T-helper 22 cell (primary cell): ENCODE data around the gene INHBB.
"Not testable (repeated sequence)": the region's sequence is repeated elsewhere in the genome, so short reads cannot be mapped to it uniquely, and the experiment has no call there.

Experiments used
- DNase-seq: peaks from one replicate; pipeline ENCODE4 v3.0.0-alpha.2; 2020; ENCODE audit warnings: low read depth

Gene INHBB

DNA sequence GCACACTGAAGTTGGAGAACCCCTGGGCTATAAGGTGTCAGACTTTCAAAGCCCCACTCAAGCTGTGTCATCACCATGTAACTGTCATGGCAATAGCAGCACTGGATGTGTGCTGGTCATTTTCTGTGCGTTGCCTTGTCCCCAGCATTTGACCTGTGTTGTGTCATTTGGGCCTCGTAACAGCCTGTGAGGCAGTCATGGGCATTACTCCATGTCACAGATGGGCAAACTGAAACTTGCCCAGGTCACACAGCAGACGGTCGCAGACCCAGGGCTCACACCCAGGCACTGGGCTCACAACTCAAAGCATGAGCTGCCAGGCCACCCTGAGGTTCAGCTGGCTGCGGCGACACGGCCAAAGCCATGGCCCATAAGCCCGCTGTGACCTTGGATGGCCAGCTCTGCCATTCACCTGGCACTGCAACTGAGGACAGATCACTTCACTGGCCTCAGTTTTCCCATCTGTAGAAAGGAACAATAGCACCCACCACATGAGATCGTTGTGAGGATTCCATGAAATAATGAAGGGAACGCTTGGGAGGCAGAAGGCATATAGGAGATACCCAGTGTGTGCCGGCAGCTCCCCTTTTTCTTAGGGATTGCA lies 36.7 kb downstream of the INHBB start:
- DNase-seq, result no peak

- DNase-seq, result no peak
Observed at GRCh38 chr2:120383191-120383590, 37.3 kb downstream of the INHBB start.

DNA sequence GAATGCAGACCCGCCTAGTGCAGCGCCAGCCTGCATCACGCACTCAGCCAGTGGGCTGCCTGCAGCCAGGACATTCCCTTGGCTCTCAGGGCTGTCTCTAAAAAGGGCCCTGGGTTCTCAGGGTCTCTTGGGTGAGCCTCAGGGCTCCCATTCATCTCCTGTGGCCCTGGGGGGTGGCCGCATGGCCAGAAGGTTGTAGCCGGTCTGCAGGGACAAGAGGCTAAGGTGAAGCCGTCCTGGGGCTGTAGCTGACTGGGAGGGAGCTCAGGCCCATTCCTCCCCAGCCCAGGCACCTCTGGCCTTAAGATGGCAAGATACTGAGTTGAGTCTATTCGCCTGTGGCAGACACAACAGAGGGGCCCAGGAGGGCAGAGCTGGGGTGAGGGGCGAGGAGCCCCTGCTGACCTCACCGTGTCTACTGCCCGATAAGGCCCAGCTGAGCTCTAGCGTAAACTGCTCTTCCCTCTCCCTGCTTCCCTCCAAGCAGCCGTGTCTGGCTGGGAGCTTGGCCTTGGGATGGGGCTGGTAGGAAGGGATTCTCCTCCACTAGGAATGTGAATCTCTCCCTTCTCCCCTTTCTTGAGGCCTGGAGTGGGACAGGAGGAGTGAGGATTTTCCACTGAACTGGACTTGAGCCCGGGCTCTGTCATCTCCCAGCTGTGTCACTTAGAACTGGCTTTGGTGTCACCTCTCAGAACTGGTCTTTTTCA lies 37.9 kb downstream of the INHBB start:
- no peak for DNase-seq

DNA sequence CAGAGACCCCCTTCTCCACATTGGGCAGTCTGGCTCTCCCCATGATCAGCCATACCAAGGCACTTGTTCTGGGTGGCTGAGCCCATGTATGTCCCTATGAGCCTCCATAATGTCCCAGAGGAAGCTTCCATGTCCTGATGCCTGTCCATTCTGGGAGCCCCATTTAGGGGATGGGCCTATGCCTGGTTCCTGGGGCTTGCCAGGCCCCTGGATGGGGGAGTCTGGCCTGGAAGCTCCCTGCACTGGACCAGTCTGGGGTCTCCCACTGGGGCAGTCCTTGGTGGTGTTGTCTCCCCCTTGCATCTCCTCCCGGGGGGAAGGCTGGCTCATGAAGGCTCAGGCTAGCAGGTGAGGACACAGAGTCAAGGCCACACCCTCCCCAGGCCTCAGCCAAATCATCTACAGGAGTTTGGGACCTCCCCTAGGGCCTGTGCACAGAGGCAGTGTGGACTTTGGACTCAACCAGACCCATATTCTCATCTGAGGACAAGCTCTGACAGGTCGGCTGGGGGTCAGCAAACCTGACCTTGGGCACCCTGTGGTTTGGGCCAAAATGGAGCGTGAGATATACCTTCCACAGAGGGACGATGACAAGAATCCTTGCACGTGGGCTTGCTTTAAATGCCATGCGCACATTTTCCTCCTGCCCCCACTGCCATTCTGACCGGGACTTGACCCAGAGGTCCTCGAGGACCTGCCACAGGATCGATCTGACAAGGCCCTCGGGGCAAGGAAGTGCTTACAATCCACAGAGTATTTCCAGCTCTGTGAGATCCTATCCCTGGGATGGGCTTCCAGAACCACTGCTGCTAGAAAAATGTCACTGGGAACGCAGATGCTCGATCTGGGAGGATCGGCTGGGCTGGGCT lies 38.8 kb downstream of the INHBB start:
- DNase-seq, result no peak

GRCh38 chr2:120385355-120386127 lies 39.6 kb downstream of the INHBB start:
- DNase-seq, result no peak

GRCh38 chr2:120388222-120389035 lies 42.5 kb downstream of the INHBB start:
- DNase-seq, result no peak

- no peak for DNase-seq
Observed at GRCh38 chr2:120389036-120389391, 43.1 kb downstream of the INHBB start.

- no peak for DNase-seq
Observed at GRCh38 chr2:120390381-120391055, 44.6 kb downstream of the INHBB start.

DNA sequence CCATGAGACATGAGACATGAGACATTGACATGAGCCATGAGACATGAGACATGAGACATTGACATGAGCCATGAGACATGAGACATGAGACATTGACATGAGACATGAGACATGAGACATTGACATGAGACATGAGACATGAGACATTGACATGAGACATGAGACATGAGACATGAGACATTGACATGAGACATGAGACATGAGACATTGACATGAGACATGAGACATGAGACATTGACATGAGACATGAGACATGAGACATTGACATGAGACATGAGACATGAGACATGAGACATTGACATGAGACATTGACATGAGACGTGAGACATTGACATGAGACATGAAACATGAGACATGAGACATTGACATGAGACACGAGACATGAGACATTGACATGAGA lies 45.4 kb downstream of the INHBB start:
- not testable (repeated sequence) for DNase-seq

DNA sequence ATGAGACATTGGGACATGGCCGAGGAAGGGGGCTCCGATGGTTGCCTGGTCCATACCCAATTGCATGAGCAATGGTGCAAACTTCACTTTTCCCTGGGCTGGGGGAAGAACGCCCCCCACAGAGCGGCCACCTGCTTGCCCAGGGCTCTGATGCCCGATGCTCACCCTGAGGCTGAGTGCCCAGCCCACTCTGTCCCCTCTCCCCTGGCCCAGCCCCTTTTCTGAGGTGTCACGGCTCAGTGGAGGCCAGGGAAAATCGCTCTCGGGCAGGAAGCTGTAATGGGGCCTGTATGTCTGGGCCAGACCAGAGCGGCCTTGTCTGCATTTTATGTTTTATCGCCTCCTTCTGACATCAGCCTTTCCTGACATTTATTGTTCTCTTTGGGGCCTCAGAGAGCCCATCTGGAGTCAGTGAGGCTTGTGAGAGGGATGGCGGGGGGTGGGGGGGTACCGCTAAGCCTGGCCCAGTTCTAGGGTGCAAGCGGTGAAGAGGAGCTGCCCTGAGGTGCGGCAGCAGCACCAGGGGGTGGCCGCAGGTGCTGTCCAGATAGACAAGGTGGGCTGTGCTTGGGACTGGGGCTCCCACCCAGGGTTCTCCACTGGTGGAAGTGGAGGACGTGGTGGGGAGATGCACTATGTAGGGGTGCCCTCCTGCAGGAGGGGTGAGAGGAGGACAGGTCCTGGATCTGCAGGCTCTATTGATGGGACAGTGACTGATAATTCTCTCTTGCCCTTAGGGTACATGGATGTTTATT lies 46.2 kb downstream of the INHBB start:
- no peak for DNase-seq

GRCh38 chr2:120392923-120393322 lies 47.0 kb downstream of the INHBB start:
- no peak for DNase-seq

GRCh38 chr2:120393456-120393855 lies 47.5 kb downstream of the INHBB start:
- DNase-seq, result no peak

DNA sequence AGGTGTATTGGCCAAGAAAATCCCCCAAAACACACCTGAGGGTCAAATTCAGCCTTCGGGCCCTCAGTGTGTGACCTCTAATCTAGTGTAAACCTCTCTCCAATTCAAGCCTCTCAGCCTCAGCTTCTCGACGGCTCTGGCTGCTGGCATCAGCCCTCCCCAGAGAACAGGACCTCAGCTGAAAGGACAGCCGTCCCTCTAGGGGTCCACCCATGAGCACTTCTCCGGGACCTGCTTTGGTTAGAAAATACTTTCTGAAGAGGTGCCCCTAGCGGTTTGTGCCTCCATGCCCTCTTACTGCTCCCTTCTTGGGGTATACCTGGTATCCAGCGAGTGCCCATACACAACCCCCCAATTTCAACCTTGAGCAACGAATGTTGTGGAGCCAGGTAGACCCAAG lies 48.8 kb downstream of the INHBB start:
- no peak for DNase-seq

DNA sequence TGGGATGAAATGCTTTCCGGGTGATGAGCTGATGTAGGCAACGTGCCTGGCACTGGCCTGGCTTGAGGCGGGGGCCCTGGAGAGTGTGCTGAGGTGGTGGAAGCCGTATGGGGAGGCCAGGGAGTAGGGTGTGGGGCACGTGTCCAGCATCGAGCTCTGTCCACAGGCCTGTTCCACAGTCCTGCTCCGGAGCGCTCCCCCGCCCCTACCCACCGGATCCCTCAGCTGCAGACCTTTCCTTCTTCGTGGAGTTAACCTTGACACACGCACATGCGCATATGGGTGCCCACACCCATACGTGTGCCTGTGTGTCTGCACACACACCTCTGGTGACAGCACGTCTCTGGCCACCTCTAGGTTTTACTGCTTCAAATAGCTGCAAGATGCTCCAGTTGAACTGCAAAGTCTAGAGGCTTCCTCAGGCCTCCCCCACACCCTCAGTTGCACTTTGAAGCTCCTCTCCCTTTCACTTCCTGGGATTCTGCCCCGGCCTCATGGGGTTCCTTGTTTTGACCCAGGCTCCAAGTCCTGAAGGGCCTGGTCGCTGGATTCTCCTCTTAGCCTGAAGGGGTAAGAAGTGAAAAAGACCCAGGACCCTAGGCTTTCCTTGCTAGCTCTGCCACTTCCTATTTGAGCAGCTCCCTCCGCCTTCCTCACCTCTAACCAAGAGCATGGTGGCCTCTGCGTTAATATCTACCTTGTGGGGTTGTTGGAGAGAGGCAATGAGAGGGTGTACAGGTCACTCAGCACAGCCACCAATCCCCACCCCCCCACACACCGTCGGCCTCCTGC lies 49.5 kb downstream of the INHBB start:
- no peak for DNase-seq

- no peak for DNase-seq
Observed at GRCh38 chr2:120396013-120396860, 50.3 kb downstream of the INHBB start.

DNA sequence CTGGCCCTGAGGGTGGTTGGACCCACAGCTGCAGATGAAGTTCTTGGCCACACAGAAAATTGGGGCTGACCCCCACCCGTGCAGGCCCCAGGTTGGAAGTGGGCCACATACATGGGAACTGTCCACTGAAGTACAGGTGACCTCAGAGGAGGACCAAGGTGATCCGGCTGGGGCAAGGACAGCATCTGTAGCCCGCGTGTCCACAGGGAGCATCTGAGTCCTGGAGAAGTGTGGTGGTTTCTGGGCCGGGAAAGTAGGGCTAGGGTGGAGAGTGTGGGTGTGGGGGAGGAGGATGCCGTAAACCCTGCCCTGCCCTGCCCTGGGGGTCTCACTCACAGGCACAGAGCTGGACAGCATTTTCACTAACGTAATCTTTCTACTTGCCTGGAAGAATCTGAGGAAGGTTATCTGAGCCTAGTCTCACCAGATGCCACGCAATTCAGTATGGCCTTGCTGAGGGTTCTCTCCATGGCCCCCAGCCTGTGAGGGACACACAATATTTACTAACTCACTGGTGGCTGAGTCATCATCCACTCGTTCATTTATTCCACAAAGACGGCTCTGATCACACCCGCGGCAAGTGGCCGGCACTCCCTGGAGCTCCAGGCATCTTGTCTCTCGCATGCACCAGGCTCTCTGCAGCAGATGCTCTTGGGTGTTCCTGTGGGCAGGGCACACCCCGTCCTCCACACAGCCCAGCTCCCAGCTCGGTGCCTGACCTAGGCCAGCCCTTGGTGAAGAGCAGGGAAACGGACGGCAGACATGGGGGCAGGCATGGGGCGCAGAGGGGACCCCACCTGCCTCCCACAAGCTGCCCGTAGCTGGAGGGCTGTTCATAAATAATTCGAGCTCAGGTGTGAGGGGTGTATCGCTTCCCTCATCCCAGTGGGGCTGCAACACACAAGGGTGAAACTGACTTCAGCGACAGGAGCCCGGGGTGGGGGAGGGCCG lies 51.2 kb downstream of the INHBB start:
- DNase-seq, result no peak
